Measurements from ENCODE around the gene NR1H3.

DNA sequence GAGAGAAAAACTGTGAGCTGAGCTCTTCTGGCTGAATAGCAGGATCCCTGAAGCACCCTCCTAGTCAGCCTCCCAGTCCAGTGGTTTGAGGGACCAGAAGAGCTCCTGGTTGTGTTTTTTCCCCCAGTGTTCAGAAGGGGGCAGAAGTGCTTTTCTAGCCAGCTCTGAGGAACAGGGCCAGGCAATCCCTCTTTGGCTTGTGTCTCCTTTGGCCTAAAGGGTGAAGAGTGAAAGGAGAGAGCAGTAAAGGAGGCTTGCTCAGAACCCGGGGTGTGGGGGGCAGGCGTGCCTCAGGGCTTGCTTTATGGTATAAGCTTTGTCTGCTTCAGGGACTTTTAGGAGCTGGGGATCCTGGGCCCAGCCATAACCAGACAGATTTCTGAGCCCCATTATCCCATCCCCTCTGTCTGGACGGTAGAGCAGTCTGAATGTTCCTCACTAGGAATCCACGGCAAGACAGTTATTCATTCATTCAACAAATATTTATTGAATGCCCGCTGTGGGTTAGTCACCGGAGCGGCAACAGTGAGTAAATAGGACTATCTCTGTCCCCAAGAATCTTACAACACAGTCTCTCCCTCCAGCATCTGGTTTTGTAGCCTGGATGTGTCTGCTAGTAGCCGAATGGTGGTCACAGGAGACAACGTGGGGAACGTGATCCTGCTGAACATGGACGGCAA, 23.7 kb upstream of the NR1H3 start:
- TF ChIP-seq, protein P1, sequence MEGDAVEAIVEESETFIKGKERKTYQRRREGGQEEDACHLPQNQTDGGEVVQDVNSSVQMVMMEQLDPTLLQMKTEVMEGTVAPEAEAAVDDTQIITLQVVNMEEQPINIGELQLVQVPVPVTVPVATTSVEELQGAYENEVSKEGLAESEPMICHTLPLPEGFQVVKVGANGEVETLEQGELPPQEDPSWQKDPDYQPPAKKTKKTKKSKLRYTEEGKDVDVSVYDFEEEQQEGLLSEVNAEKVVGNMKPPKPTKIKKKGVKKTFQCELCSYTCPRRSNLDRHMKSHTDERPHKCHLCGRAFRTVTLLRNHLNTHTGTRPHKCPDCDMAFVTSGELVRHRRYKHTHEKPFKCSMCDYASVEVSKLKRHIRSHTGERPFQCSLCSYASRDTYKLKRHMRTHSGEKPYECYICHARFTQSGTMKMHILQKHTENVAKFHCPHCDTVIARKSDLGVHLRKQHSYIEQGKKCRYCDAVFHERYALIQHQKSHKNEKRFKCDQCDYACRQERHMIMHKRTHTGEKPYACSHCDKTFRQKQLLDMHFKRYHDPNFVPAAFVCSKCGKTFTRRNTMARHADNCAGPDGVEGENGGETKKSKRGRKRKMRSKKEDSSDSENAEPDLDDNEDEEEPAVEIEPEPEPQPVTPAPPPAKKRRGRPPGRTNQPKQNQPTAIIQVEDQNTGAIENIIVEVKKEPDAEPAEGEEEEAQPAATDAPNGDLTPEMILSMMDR (IDR thresholded peaks at IDR 0.05), result peak in 2 of 4 experiments; percentile 15 to 46
- no peak for TF ChIP-seq POLR2AphosphoS5 (IDR thresholded peaks at IDR 0.05)
